ENCODE results near the gene MAPK13. TPM values are rescaled to one million over a fixed set of nuclear protein-coding genes. Genes with fewer than 3 reads are reported as not detected.
"Not testable (repeated sequence)": the region's sequence is repeated elsewhere in the genome, so short reads cannot be mapped to it uniquely, and the experiment has no call there.

Gene MAPK13
- total RNA-seq, 1 donor from 2014 or later, result 5.8 TPM

GRCh38 chr6:36128073-36128472 is 2.2 kb upstream of the MAPK13 start:
- Mint-ChIP-seq H3K4me3 (ENCODE audit: unreplicated experiment) (no peak overlapping the region), H3K36me3 (ENCODE audit: low read depth, unreplicated experiment) (peaks cover 11% of the 10 kb centered on the region), H3K4me1 (ENCODE audit: low read depth, unreplicated experiment) (peaks cover 31% of the 10 kb centered on the region), H3K27ac (ENCODE audit: unreplicated experiment) (peak overlapping the region; percentile 54), H3K27me3 (ENCODE audit: low read depth, unreplicated experiment) (peaks cover 5% of the 10 kb centered on the region), H3K9me3 (ENCODE audit: unreplicated experiment) (peaks cover 2% of the 10 kb centered on the region)
- H3K27ac ChIP-seq (ENCODE audit: low read depth, low read length), result no peak overlapping the region
- H3K36me3 ChIP-seq (ENCODE audit: insufficient read depth, low read length), result no peaks in the 10 kb centered on the region
- DNase-seq (ENCODE audit: low read depth) (no peak), FAIRE-seq (no peak)
- H3K9ac ChIP-seq (ENCODE audit: low read length), result no peak overlapping the region
- no peaks in the 10 kb centered on the region for H3K79me2 ChIP-seq (ENCODE audit: insufficient read depth, low read length)
- no peak for TF ChIP-seq EZH2 (IDR thresholded peaks at IDR 0.05; ENCODE audit: insufficient read depth, low read length)
- TF ChIP-seq CTCF (IDR thresholded peaks at IDR 0.05; ENCODE audit: insufficient read depth, low read depth, low read length), result no peak
- no peak overlapping the region for H3K4me3 ChIP-seq (ENCODE audit: insufficient read depth, low read depth, low read length)
- H3K27me3 ChIP-seq (ENCODE audit: insufficient read depth, low read length), result no peaks in the 10 kb centered on the region
- H3K4me1 ChIP-seq (ENCODE audit: insufficient read depth, low read length), result peaks cover 20% of the 10 kb centered on the region
- no peaks in the 10 kb centered on the region for H4K20me1 ChIP-seq (ENCODE audit: insufficient read depth, low read length)
- no peaks in the 10 kb centered on the region for H3K9me3 ChIP-seq (ENCODE audit: insufficient read depth, low read depth, low read length)
- H3K4me2 ChIP-seq (ENCODE audit: low read length), result no peak overlapping the region
- H2AFZ ChIP-seq (ENCODE audit: low read depth, low read length), result no peak overlapping the region

GRCh38 chr6:36128793-36129192 is 1.5 kb upstream of the MAPK13 start:
- peaks cover 8% of the 10 kb centered on the region for H3K27me3 Mint-ChIP-seq (ENCODE audit: low read depth, unreplicated experiment)
- Histone ChIP-seq H2AFZ (ENCODE audit: low read depth, low read length) (no peak overlapping the region), H3K27ac (ENCODE audit: low read depth, low read length) (no peak overlapping the region), H3K4me1 (ENCODE audit: insufficient read depth, low read length) (peaks cover 20% of the 10 kb centered on the region), H3K9ac (ENCODE audit: low read length) (no peak overlapping the region), H3K79me2 (ENCODE audit: insufficient read depth, low read length) (no peaks in the 10 kb centered on the region), H3K4me3 (ENCODE audit: insufficient read depth, low read depth, low read length) (no peak overlapping the region), H3K36me3 (ENCODE audit: insufficient read depth, low read length) (no peaks in the 10 kb centered on the region), H3K9me3 (ENCODE audit: insufficient read depth, low read depth, low read length) (no peaks in the 10 kb centered on the region), H4K20me1 (ENCODE audit: insufficient read depth, low read length) (no peaks in the 10 kb centered on the region), H3K27me3 (ENCODE audit: insufficient read depth, low read length) (no peaks in the 10 kb centered on the region), H3K4me2 (ENCODE audit: low read length) (no peak overlapping the region)
- peak overlapping the region; percentile 8 for H3K4me3 Mint-ChIP-seq (ENCODE audit: unreplicated experiment)
- H3K36me3 Mint-ChIP-seq (ENCODE audit: low read depth, unreplicated experiment), result peaks cover 14% of the 10 kb centered on the region
- peaks cover 31% of the 10 kb centered on the region for H3K4me1 Mint-ChIP-seq (ENCODE audit: low read depth, unreplicated experiment)
- no peak for DNase-seq (ENCODE audit: low read depth)
- TF ChIP-seq CTCF (IDR thresholded peaks at IDR 0.05; ENCODE audit: insufficient read depth, low read depth, low read length) (no peak), EZH2 (IDR thresholded peaks at IDR 0.05; ENCODE audit: insufficient read depth, low read length) (no peak)
- H3K9me3 Mint-ChIP-seq (ENCODE audit: unreplicated experiment), result peaks cover 3% of the 10 kb centered on the region
- no peak overlapping the region for H3K27ac Mint-ChIP-seq (ENCODE audit: unreplicated experiment)
- no peak for FAIRE-seq

- not testable (repeated sequence) for H3K79me2 ChIP-seq (ENCODE audit: insufficient read depth, low read length); H3K27me3 Mint-ChIP-seq (ENCODE audit: low read depth, unreplicated experiment); H3K27me3 ChIP-seq (ENCODE audit: insufficient read depth, low read length); H3K36me3 ChIP-seq (ENCODE audit: insufficient read depth, low read length); H3K4me3 ChIP-seq (ENCODE audit: insufficient read depth, low read depth, low read length); DNase-seq (ENCODE audit: low read depth); H3K9me3 Mint-ChIP-seq (ENCODE audit: unreplicated experiment); H4K20me1 ChIP-seq (ENCODE audit: insufficient read depth, low read length); FAIRE-seq; H3K4me2 ChIP-seq (ENCODE audit: low read length); H2AFZ ChIP-seq (ENCODE audit: low read depth, low read length); H3K27ac ChIP-seq (ENCODE audit: low read depth, low read length); H3K27ac Mint-ChIP-seq (ENCODE audit: unreplicated experiment); H3K9ac ChIP-seq (ENCODE audit: low read length); H3K9me3 ChIP-seq (ENCODE audit: insufficient read depth, low read depth, low read length)
- peaks cover 20% of the 10 kb centered on the region for H3K4me1 ChIP-seq (ENCODE audit: insufficient read depth, low read length)
- Mint-ChIP-seq H3K36me3 (ENCODE audit: low read depth, unreplicated experiment) (peaks cover 16% of the 10 kb centered on the region), H3K4me3 (ENCODE audit: unreplicated experiment) (peak overlapping the region; percentile 14), H3K4me1 (ENCODE audit: low read depth, unreplicated experiment) (peaks cover 31% of the 10 kb centered on the region)
Measured at GRCh38 chr6:36129334-36129733, 979 bp upstream of the MAPK13 start.
